HepG2 (cell line): ENCODE measurements around the gene RBM25. TPM values are rescaled to one million over a fixed set of nuclear protein-coding genes. Genes with fewer than 3 reads are reported as not detected.
A peak's percentile ranks its signal among the peaks of the same experiment; 100 is the strongest.

Experiments
- AKNA ChIP-seq: sonication (generic); formaldehyde crosslinking; IDR thresholded peaks from 2 replicates; pipeline ENCODE4 v1.4.0; 2020; ENCODE audit warnings: missing genetic modification reagents, borderline replicate concordance
- BRD4 ChIP-seq: sonication (generic); formaldehyde crosslinking; IDR thresholded peaks from 2 replicates; pipeline ENCODE4 v1.4.0; 2020; ENCODE audit warnings: missing genetic modification reagents
- CREM ChIP-seq, 2 experiments: sonication (generic) in 1 of 2; formaldehyde crosslinking in 1 of 2; IDR thresholded peaks; 2 replicates each; pipeline versions ENCODE4 v1.4.0 to v1.6.1; 2016 to 2020; ENCODE audit warnings: antibody characterized with exemption in 1 of 2, mild to moderate bottlenecking in 1 of 2, missing genetic modification reagents in 1 of 2
- GATAD2A ChIP-seq: IDR thresholded peaks from 2 replicates; pipeline ENCODE4 v1.6.1; 2016
- ISL2 ChIP-seq: sonication (generic); formaldehyde crosslinking; IDR thresholded peaks from 2 replicates; pipeline ENCODE4 v1.5.0; 2020; ENCODE audit warnings: missing genetic modification reagents
- JARID2 ChIP-seq: sonication (generic); formaldehyde crosslinking; IDR thresholded peaks from 2 replicates; pipeline ENCODE4 v1.8.1; 2023; ENCODE audit warnings: missing genetic modification reagents, inconsistent platforms; ENCODE audit not compliant: insufficient replicate concordance
- MBD4 ChIP-seq: IDR thresholded peaks from 2 replicates; pipeline ENCODE4 v1.6.1; 2012; ENCODE audit warnings: low read length, inconsistent platforms, borderline replicate concordance
- MYNN ChIP-seq: sonication (generic); formaldehyde crosslinking; IDR thresholded peaks from 2 replicates; pipeline ENCODE4 v1.4.0; 2020; ENCODE audit warnings: mild to moderate bottlenecking, low read depth, missing genetic modification reagents
- NCOA5 ChIP-seq: sonication (generic); formaldehyde crosslinking; IDR thresholded peaks from 2 replicates; pipeline ENCODE4 v1.4.0; 2020; ENCODE audit warnings: missing genetic modification reagents
- PCBP2 ChIP-seq: fragments of 200-400 bp; formaldehyde crosslinking; optimal IDR thresholded peaks from 2 replicates; pipeline ENCODE3; 2018; ENCODE audit warnings: low read length, low read depth; ENCODE audit not compliant: poor library complexity, severe bottlenecking
- STAT5B ChIP-seq: sonication (generic); formaldehyde crosslinking; IDR thresholded peaks from 2 replicates; pipeline ENCODE4 v1.4.0; 2020; ENCODE audit warnings: missing genetic modification reagents
- TEF ChIP-seq: sonication (generic); formaldehyde crosslinking; IDR thresholded peaks from 2 replicates; pipeline ENCODE4 v1.5.0; 2020; ENCODE audit warnings: missing genetic modification reagents
- TFAP4 ChIP-seq: sonication (generic); IDR thresholded peaks from 2 replicates; pipeline ENCODE4 v1.6.1; 2016; ENCODE audit warnings: low read depth, borderline replicate concordance
- ZMYM3 ChIP-seq: sonication (generic); formaldehyde crosslinking; IDR thresholded peaks from 2 replicates; pipeline ENCODE4 v1.5.1; 2020; ENCODE audit warnings: mild to moderate bottlenecking, missing genetic modification reagents
- ZNF18 ChIP-seq: sonication (generic); formaldehyde crosslinking; IDR thresholded peaks from 2 replicates; pipeline ENCODE4 v1.8.0; 2022; ENCODE audit warnings: mild to moderate bottlenecking, missing genetic modification reagents; ENCODE audit not compliant: insufficient replicate concordance
- ZNF263 ChIP-seq: sonication (generic); formaldehyde crosslinking; IDR thresholded peaks from 2 replicates; pipeline ENCODE4 v1.4.0; 2020; ENCODE audit warnings: missing genetic modification reagents
- ZNF282 ChIP-seq: fragments of 450-650 bp; IDR thresholded peaks from 2 replicates; pipeline ENCODE4 v1.6.1; 2018; ENCODE audit not compliant: partially characterized antibody
- ZNF30 ChIP-seq: sonication (generic); formaldehyde crosslinking; IDR thresholded peaks from 2 replicates; pipeline ENCODE4 v1.5.0; 2020; ENCODE audit warnings: mild to moderate bottlenecking, missing genetic modification reagents
- ZNF460 ChIP-seq: sonication (generic); formaldehyde crosslinking; IDR thresholded peaks from 2 replicates; pipeline ENCODE4 v1.5.1; 2020; ENCODE audit warnings: missing genetic modification reagents, mild to moderate bottlenecking, borderline replicate concordance
- ZNF563 ChIP-seq: sonication (generic); formaldehyde crosslinking; IDR thresholded peaks from 2 replicates; pipeline ENCODE4 v1.8.0; 2022; ENCODE audit warnings: mild to moderate bottlenecking, moderate library complexity, missing genetic modification reagents
- ZNF784 ChIP-seq: sonication (generic); formaldehyde crosslinking; IDR thresholded peaks from 2 replicates; pipeline ENCODE4 v1.5.1; 2020; ENCODE audit warnings: missing genetic modification reagents, mild to moderate bottlenecking, borderline replicate concordance
- polyA plus RNA-seq, 8 experiments: library from polyadenylated mRNA; depleted of rRNA in 3 of 8; stranded (reverse) in 7 of 8; unstranded in 1 of 8; fragments of >200 nt; fragmentation: Illumina TruSeq in 4 of 8; extraction: Trizol in 4 of 8; gene quantifications; 2 replicates each; pipeline versions ENCODE4 v1.2.1 to v1.2.3, GENCODE V29; 2011 to 2016; ENCODE audit warnings: low read depth in 4 of 8, missing spikeins in 1 of 8, mixed read lengths in 1 of 8; ENCODE audit not compliant: insufficient read depth in 1 of 8
- total RNA-seq, 5 experiments: library from RNA; depleted of rRNA; stranded (reverse); fragments of >200 nt; fragmentation: Illumina TruSeq; extraction: Trizol; gene quantifications; 2 replicates each; pipeline ENCODE4 v1.2.3, GENCODE V29; 2016; ENCODE audit warnings: low read depth in 1 of 5

The RBM25 gene
- total and polyA plus RNA-seq, 2 of the 13 experiments (the other 11 are each of a cell fraction or from before 2014, with no cell fraction given), result 34.1 to 65.9 TPM

GRCh38 chr14:73136387-73137225 lies 78.3 kb downstream of the RBM25 start, which contains the start of gene PSEN1 (continued):
- TF ChIP-seq TFAP4, result no peak
- peak; percentile 57; the same call in 1 of the 2 replicates for TF ChIP-seq ZNF784
- TF ChIP-seq PCBP2, result no peak
- no peak for TF ChIP-seq TEF (CRISPR knock-in tag)
- TF ChIP-seq ZNF460 (CRISPR knock-in tag), result no peak
- no peak for TF ChIP-seq ZMYM3 (CRISPR knock-in tag)
- peak; percentile 86 for TF ChIP-seq CREM (IDR thresholded peaks at IDR 0.05)
- no peak for TF ChIP-seq CREM (CRISPR knock-in tag; IDR thresholded peaks at IDR 0.05)
- no peak for TF ChIP-seq ZNF30
- no peak for TF ChIP-seq GATAD2A (CRISPR knock-in tag)
- peak; percentile 68 for TF ChIP-seq ZNF563 (CRISPR knock-in tag)
- no peak for TF ChIP-seq BRD4
- TF ChIP-seq ZNF18, result no peak
- no peak for TF ChIP-seq JARID2 (CRISPR knock-in tag)
- no peak for TF ChIP-seq STAT5B (CRISPR knock-in tag)
- TF ChIP-seq ISL2, result 0 out of 2 replicates have a peak, but pooled peaks have one; percentile 31
- TF ChIP-seq ZNF282, result no peak
- TF ChIP-seq MBD4, result no peak
- TF ChIP-seq NCOA5 (CRISPR knock-in tag), result no peak
- peak; percentile 31; the same call in 1 of the 2 replicates for TF ChIP-seq ZNF263
- no peak for TF ChIP-seq MYNN (CRISPR knock-in tag)
- no peak for TF ChIP-seq AKNA (CRISPR knock-in tag)
